HG03432 (cell line): ENCODE results near the gene CALML3.
"Not testable (repeated sequence)": the region's sequence is repeated elsewhere in the genome, so short reads cannot be mapped to it uniquely, and the experiment has no call there.

Experiments
- ATAC-seq: cut with Tn5 transposase; IDR thresholded peaks from one replicate; pipeline ENCODE4 v1.9.1; 2021; ENCODE audit warnings: mild to moderate bottlenecking, moderate library complexity; ENCODE audit not compliant: unreplicated experiment

Gene CALML3

GRCh38 chr10:5524641-5525560 is at the start of gene CALML3:
CALML3 (plus strand) TSS chr10:5524961; CDS start chr10:5525086, 125 bp downstream.
- ATAC-seq = no peak

- ATAC-seq = not testable (repeated sequence)
Observed at GRCh38 chr10:5475088-5475487, 49.7 kb upstream of the CALML3 start.

GRCh38 chr10:5475974-5476807 is 48.6 kb upstream of the CALML3 start:
- not testable (repeated sequence) for ATAC-seq

- ATAC-seq = no peak
Observed at GRCh38 chr10:5476918-5477525, 47.7 kb upstream of the CALML3 start.

GRCh38 chr10:5477948-5478693 is 46.6 kb upstream of the CALML3 start:
- ATAC-seq = no peak

- no peak for ATAC-seq
Observed at GRCh38 chr10:5478694-5479305, 46.0 kb upstream of the CALML3 start.

- ATAC-seq = no peak
Observed at GRCh38 chr10:5479481-5480161, 45.1 kb upstream of the CALML3 start.

GRCh38 chr10:5480162-5480941 is 44.4 kb upstream of the CALML3 start:
- no peak for ATAC-seq

GRCh38 chr10:5481121-5481520 is 43.6 kb upstream of the CALML3 start:
- no peak for ATAC-seq

- ATAC-seq = no peak
Observed at GRCh38 chr10:5482016-5482415, 42.7 kb upstream of the CALML3 start.

GRCh38 chr10:5484205-5484604 is 40.6 kb upstream of the CALML3 start:
- ATAC-seq = no peak

GRCh38 chr10:5485290-5485689 is 39.5 kb upstream of the CALML3 start:
- ATAC-seq = no peak

- ATAC-seq = no peak
Observed at GRCh38 chr10:5485948-5486852, 38.6 kb upstream of the CALML3 start.

GRCh38 chr10:5486853-5487235 is 37.9 kb upstream of the CALML3 start:
- ATAC-seq = no peak

GRCh38 chr10:5488272-5489161 is 36.2 kb upstream of the CALML3 start:
- no peak for ATAC-seq

- no peak for ATAC-seq
Observed at GRCh38 chr10:5490032-5490431, 34.7 kb upstream of the CALML3 start.
